ENCODE data around the gene ACOX3. TPM values are rescaled to one million over a fixed set of nuclear protein-coding genes. Genes with fewer than 3 reads are reported as not detected.

ACOX3 gene
- polyA plus RNA-seq, 3 donors = 16.4 to 19.4 (median 17.3) TPM

DNA sequence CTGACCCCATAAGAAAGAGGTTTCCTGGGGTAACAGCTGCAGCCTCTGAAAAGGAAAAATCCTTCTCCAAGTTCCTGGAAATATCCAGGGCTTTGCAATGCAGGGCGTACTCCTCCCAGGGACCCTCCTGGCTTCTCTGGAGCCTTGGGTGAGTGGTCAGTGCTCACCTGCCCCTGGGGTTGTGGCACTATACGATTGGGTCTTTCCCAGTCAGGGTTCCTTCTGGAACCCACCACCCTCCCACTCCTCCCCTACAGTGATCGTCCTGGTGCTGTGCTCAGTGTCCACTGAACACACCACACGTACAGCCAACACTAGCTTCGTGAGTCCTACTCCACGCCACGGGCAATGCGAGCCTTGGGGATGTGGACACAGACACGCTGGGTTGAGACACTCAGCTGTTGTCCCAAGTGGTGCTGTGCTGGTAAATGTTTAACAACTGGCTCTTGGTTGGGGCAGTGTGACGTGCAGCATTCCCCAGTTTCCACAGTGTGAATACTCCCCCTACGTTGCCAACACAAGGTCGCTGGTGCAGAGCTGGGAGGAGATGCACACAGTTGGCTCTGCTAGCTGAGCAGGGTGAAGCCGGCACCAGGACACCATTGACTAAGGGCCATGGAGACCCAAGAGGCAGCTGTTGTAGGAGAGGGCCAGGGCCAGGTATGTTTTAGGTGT, 105.6 kb downstream of the ACOX3 start:
- peak in 3 of 11 donors; percentile 34 to 69 (median 42) for DNase-seq (ENCODE audit: extremely low read depth in 1 of 11, low read depth in 9 of 11, low spot score in 4 of 11)

DNA sequence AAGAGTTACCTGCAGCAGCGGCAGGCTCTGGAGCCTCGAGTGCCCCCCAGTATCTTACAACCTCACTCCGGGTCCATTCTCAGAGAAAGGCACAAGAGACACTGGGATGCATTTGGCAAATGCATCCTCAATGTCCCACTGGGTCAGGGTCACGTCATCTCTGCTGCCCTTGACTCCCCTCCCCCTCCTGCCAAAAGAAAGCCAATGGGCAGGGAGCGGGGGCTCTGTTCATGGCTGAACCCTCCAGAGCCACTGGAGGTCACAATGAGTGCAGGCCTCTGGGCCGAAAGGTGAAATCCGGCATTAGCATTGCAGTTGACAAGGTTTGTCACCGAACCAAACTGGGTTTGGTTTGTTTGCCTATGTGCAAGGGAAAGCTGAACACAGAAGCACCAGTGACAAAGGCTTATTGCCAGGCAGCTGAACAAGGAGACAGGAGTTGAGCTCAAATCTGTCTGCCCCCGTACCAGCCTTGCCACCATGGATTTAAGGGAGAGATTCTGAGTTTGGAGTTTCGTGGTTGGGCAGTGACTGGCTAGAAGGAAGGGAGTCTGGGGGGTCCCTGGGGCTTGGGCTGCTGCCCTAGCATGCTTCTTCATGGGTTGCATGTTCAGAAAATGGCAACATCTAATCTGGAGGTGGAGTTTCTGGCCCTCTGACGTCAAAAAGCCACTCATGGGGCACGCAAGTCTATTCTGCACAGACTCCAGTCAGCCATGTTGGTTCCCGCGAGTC, 106.6 kb downstream of the ACOX3 start:
- DNase-seq (ENCODE audit: extremely low read depth in 1 of 11, low read depth in 9 of 11, low spot score in 4 of 11) = no peak

DNA sequence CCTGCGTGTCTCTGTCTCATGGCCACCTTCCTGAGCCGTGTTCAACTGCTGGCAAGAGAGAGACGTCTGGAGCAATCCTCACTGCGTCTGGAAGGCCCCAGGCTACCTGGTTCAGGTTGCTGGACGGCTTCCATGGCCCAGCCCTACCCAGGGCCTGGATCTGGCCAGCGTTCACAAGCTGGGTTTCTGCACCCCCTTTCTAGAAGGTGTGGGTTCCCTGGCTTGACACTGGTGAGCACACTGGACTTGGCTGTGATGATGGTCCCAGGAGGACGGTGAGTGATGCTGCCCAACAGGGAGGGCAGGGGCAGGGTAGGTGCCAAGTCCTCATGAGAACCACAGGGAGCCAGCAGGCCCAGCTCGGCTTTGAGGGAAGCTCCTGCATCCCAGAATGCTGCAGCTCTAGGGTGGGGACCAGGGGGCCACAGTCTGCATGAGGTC, 107.6 kb downstream of the ACOX3 start:
- no peak for DNase-seq (ENCODE audit: extremely low read depth in 1 of 11, low read depth in 9 of 11, low spot score in 4 of 11)

DNA sequence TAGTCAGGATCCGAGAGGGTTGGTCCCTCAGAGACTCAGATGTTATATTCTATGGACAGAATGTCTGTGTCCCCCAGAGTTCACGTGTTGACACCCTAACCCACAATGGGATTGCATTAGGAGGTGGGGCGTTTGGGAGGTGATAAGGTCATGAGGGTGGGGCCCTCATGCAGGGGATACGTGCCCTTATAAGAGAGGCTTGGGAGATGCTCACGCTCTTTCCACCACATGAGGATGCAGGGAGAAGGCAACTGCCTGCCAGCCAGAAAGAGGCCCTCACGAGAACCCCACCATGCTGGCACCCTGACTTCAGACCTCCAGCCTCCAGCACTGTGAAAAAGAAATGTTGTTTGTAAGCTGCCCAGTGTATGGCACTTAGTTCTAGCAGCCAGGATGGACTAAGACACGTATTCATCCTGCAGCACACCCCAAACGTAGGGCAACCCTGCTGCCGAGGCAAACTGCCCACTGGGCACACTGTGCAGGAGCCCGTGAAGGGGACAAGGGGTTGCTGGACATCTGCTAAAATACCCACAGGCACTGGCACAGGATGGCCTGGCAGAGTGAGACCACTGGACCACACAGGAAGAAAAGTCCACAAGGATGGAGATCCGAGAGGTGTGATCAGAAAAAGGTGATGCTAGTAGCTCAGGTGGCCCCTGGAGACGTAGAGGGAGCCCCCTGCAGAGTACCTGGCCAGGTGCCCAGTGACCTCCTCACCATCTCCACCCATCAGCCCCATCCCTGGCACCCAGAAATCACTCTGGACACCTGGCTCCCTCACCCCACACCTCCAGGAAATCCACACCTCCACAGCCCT, 108.3 kb downstream of the ACOX3 start:
- no peak for DNase-seq (ENCODE audit: extremely low read depth in 1 of 11, low read depth in 9 of 11, low spot score in 4 of 11)

DNA sequence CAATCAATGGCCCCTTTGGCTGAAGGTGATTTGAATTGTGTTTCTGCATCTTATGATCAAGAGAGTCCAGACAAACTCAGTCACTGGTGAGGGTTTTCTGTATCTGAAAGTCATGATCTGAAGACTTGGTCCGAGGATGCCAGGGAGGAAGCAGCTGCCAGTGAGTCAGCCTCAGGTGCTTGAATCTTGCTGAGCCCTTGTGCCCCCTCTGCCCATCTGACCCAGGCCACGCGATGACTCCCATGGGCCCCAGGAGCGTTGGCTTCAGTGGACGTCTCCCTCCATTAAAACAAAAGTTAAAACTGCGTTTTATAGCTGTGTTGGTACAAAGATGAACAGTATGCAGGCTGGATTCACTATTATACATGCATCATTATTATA, 109.0 kb downstream of the ACOX3 start:
- DNase-seq (ENCODE audit: extremely low read depth in 1 of 11, low read depth in 9 of 11, low spot score in 4 of 11) = no peak

DNA sequence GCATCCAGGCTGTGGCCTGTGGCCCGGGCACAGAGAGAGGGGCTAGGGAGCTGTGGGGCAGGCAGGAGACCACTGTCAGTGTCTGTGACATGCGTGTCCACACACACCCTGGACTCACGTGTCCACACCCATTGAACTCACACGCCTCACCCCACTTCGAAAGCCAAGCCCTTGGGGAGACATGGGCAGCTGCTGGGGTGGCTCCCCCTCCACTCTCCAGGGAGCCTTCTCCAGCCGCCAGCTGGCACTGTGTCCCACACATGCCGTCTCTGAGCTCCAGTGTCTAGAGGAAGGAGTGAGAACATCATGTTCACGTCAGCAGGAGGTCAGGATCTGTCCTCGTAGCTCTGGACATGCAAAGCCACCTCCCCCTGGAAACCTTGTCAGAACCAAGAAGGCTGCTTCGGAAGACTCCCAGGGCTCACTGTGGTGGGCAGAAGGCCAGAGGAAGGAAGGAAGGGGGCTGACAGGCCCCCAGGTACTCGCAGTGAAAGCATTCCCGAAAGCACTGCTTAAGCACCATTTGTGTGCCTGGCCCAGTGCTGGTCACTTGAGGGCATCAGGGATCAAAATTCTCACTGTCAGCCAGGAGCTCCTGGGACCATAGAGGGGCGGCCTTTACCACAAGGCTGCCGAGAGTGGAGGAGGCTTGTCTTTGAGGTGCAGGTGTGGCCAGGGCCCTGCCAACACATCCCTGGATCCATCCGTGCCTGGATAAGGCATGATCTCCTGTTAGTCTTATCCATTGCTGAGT, 109.5 kb downstream of the ACOX3 start:
- no peak for DNase-seq (ENCODE audit: extremely low read depth in 1 of 11, low read depth in 9 of 11, low spot score in 4 of 11)

DNA sequence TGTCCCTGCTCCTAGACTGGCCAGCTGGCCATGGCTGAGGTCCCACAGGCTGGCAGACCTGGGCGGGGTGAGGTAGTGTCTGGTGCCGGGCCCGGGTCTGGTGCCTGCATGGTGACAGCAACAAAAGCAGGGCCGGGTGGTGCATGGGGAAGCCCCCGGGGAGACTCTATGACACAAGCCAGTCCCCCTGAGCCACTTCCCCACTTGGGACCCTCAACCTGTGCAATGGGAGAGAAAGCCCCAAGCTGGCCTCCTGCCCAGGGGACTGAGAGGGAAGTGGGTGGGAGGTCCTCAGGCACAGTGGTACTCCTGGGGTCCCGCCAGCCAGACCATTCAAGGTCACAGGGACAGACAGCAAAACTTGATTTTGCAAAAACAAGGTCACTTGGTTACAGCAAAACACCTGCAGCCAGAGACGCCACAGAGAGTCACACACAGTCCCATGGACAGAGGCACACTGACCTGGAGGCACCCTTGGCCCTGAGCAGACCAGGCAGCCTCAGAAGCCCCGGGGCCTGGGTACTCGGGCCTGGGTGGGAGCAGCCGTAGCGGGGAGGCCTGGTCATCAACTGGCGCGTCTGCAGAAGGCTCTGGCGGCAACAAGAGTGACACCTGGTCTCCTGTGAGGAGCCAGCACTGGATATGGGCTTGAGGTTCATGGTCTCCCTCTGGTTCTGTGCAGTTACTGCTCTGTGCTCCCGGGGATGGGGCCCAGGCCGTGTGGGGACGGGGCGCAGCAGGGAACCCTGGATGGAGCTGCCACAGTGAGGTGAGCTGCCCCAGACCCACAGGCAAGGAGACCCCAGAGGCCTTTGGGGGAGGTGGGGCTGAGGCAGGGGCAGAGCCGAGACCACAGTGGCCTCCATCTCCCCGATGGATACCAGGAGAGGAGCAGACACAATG, 110.4 kb downstream of the ACOX3 start:
- DNase-seq (ENCODE audit: extremely low read depth in 1 of 11, low read depth in 9 of 11, low spot score in 4 of 11) = no peak

DNA sequence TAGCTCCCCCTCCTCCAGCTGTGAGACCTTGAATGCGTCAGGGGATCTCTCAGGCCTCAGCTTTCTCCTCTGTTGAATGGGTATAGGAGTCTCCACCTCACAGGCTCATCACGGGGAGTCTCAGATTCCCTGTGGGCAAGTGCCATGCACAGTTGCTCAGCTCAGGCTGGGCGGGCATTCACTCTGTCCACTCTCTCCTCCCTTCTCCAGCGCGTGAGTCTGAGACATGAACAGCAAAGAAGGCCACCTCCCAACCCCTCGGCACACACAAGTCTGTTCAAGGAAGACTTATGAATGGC, 111.0 kb downstream of the ACOX3 start:
- DNase-seq (ENCODE audit: extremely low read depth in 1 of 11, low read depth in 9 of 11, low spot score in 4 of 11) = no peak

DNA sequence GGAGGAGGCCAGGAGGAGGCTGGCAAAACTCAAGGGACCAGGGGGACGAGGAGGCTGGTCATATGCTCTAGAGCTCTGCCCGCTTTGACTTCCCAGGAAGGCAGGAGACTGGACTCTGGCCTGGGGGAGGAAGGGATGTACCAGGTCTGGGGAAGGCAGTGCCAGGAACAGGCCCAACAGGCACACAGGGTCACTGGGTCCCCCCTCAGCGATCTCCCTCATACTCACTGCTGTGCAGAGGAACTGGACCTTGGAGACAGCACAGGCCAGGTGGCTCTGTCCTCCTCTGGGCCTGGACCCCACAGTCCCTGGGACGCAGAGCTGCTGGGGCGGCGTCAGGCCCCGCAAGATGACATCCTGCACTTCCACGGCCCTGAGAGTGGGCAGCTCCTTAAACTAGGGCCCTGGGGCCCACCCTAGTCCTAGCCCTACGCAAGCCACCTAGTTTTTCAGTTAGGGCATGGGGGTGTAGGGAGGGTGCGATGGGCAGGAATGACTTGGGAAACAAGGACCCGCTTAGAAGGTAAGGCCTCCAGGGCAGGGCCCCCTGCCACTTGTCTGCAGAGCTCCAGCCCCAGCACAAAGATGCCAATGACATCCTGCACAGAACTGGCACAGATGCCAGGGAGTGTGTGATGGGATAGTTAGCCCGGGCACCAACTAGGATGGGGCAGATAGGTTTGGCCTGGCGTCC, 111.5 kb downstream of the ACOX3 start:
- no peak for DNase-seq (ENCODE audit: extremely low read depth in 1 of 11, low read depth in 9 of 11, low spot score in 4 of 11)

DNA sequence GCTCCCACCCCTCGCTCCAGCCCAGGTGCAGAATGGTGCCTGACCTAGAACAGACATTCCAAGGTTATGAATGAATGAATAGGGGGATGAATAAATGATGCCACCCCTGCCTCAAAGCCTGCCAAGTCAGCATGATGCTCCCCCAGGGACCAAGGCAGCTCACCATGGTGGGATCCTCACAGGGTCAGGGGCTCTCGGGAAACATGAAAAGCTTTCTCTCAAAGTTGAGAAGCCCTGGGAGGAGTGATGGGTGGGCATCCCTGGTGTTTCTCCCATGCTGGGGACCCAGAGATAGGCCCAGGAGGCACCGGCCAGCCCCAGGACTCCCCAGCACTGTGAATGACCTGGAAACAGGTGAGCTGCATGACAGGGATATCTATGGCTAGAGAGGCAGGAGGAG, 112.1 kb downstream of the ACOX3 start:
- DNase-seq (ENCODE audit: extremely low read depth in 1 of 11, low read depth in 9 of 11, low spot score in 4 of 11) = no peak

DNA sequence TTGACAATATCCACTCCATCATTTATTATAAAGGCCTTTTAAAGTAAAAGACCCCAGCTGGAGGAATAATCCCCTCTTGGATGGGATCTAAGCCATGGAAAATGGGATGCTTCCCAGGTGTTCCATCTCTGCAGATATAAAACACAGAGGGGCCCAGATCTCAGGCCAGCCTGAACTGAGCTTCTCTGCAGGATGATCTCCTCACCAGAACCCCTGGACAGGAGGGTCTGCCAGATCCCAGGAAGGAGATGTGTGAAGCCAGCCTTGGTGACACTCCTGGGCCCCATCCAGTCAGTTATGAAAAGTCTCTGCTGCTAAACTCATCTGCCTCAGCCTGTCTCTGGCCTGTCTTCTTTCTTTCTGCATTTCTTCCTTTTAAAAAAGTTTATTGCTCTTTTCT, 114.3 kb downstream of the ACOX3 start:
- DNase-seq (ENCODE audit: extremely low read depth in 1 of 11, low read depth in 9 of 11, low spot score in 4 of 11) = no peak

DNA sequence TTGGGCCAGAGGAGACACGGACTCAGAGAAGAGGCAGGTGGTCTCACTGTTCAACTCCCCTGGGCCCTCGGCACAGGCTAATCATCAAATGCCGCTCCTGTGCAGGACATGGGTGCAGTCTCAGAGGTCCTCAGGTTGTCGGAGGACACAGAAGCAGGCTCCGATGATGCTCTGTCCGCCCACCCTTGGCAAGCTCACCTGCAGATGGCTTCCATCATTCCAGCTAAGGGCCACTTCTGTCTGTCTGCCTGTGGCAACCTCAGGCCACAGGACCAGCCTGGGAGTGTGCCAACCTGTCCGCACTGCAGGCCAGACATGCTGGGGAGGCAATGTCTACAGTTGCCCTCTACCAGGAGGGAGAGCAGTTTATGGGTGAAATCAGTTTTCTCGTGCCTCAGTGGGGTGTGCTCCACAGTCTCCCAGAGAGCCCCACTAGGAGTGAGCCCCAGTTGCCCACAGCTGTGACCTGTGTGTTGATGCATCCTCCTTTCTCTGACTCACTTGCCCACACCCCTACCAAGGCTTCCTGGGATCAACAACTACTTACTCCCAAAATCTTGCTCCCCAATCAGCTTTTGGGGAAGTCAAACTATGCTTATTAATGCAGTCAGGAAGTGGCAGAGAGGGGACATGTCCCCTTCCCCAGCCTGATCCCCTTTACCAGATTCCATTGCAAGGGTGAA, 115.1 kb downstream of the ACOX3 start:
- no peak for DNase-seq (ENCODE audit: extremely low read depth in 1 of 11, low read depth in 9 of 11, low spot score in 4 of 11)

DNA sequence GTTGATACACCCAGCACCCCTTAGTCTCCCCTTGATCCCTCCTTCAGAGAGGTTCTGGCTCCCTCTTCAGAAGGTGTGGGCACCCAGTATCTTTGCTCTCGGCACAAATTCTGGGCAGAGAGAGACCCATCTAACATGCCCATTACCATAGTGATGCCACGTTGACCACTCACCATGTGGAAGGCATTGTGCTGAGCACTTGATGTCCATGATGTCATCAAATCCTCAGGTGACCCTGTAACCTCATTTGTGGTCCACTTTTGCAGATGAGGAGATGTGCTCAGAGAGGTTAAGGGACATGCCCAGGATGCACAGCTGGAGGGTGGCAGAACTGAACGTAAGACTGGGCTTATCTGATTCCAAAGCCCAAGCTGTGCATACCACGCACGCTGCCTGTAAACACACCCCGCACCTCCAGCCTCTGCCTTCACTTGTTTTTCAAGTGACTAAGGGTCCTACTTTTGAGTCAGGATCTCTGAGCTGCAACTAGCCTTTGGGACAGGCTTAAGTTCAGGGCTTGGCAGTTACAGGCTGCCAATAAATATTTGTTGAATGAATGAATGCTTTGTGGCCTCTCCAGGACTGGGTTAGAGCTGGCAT, 115.8 kb downstream of the ACOX3 start:
- DNase-seq (ENCODE audit: extremely low read depth in 1 of 11, low read depth in 9 of 11, low spot score in 4 of 11) = no peak

DNA sequence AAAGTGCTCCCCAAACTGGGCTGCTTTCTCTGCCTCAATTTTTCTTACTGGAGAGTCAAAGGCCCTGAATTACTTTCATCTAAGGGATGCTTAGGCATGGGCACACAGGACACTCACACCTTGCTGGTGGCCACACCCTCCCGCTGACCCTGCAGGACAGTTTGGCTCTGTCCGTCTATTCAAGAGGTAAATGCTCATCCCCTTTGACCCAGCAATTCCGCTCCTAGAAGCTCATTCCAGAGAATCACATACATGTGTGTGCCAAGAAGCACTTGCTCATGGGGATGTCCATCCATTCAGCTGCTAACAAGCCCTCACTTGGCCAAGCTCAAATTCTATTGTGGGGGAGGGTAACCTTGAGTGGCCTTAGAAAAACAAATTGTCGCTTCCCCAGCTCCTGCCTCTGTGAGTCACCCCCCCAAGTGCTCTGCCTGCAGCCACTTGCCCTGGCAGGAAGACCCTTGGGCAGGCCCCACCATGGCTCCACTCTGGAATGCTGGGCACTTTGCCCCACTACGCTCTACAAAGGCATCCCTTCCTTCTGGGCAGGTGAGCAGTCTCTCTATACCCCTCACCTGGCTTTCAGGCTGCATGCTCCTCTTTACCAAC, 116.5 kb downstream of the ACOX3 start:
- no peak for DNase-seq (ENCODE audit: extremely low read depth in 1 of 11, low read depth in 9 of 11, low spot score in 4 of 11)

DNA sequence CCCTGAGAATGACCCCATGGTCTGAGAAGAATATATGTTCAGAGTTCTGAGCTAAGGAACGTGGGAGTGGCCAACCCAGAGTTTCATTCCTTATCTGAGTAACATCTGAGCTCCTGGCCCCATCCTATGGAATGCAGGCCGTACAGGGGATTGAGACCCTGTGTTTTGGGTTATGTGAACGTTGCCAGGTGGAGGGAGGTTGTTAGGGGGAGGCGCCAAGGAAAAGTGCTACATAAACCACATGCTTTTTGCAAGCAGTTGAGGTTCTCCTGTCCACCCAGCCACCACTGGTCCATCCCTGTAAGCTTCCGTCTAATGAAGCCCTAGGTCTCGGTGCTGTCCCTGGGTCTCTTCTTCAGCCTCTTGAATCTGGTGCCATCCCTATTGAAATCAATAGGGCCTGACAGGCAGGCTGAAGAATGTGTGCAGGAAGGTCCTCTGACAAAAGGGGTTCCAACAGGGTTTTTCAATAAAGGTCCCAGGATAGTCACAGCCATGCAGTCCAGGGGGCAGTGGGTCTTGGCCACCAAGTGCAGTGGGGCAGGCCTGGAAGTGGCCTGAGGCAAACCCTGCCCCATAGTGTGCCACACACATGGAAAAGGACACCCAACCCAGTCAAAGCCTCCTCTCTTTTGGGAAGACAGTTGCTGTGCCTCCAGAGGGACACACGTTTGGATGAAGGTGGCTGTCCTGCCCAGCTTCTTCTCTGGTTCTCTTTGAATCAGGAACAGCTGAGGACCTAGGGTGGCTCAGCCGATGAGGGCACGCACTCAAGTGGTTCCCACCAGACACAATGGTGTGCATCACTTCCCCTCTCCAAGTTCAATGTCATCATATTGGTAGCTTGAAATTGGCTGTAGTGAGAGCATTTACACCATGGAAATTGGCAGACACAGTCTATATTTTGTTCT, 117.5 kb downstream of the ACOX3 start:
- no peak for DNase-seq (ENCODE audit: extremely low read depth in 1 of 11, low read depth in 9 of 11, low spot score in 4 of 11)

DNA sequence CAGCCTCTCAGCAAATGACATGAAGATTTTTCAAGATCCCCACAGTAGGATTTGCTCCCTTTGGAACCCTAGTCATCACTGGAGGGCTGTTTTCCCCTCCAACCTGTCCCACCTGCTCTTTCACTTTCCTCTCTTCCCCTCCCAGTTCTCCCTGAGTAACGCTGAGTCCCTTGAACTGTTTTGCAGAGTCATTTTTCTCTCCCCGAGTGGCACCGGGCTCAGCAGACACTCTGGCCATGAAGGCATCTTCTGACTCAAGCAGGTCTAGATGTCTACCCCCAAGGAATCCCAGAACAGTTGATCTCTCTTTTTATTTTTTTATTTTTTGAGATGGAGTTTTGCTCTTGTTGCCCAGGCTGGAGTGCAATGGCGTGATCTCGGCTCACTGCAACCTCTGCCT, 118.8 kb downstream of the ACOX3 start:
- DNase-seq (ENCODE audit: extremely low read depth in 1 of 11, low read depth in 9 of 11, low spot score in 4 of 11) = no peak

Data from renal cortex interstitium (tissue), 11 donors.